DND-41 (cell line): Measurements from ENCODE around the gene RAB3C.
"Not testable (repeated sequence)": the region's sequence is repeated elsewhere in the genome, so short reads cannot be mapped to it uniquely, and the experiment has no call there.

ENCODE experiments used
- EZH2 ChIP-seq: IDR thresholded peaks from 3 replicates; pipeline ENCODE4 v1.6.1; 2012; ENCODE audit warnings: borderline replicate concordance, low read depth, mild to moderate bottlenecking, moderate library complexity, low read length, inconsistent platforms; ENCODE audit not compliant: severe bottlenecking
- TF ChIP-seq, protein P1 (sequence below): IDR thresholded peaks from 2 replicates; pipeline ENCODE4 v1.5.1; 2012; ENCODE audit warnings: borderline replicate concordance, low read length, moderate library complexity, mild to moderate bottlenecking; ENCODE audit not compliant: poor library complexity, severe bottlenecking; ENCODE audit errors: extremely low read depth

DNA sequence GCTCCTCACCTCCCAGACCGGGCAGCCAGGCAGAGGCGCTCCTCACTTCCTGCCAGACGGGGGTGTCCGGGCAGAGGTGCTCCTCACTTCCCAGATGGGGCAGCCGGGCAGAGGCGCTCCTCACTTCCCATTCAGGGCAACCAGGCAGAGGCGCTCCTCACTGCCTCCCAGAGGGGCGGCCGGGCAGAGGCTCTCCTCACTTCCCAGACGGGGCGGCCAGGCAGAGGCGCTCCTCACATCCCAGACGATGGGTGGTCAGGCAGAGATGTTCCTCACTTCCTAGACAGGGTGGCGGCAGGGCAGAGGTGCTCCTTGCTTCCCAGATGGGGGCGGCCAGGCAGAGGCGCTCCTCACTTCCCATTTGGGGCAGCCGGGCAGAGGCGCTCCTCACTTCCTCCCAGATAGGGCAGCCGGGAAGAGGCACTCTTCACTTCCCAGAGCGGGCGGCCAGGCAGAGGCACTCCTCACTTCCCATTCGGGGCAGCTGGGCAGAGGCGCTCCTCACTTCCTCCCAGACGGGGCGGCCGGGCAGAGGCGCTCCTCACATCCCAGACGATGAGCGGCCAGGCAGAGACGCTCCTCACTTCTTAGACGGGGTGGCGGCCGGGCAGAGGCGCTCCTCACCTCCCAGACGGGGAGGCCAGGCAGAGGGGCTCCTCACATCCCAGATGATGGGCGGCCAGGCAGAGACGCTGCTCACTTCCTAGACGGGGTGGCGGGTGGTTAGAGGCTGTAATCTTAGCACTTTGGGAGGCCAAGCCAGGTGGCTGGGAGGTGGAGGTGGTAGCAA, 18.6 kb upstream of the RAB3C start:
- TF ChIP-seq, protein P1, sequence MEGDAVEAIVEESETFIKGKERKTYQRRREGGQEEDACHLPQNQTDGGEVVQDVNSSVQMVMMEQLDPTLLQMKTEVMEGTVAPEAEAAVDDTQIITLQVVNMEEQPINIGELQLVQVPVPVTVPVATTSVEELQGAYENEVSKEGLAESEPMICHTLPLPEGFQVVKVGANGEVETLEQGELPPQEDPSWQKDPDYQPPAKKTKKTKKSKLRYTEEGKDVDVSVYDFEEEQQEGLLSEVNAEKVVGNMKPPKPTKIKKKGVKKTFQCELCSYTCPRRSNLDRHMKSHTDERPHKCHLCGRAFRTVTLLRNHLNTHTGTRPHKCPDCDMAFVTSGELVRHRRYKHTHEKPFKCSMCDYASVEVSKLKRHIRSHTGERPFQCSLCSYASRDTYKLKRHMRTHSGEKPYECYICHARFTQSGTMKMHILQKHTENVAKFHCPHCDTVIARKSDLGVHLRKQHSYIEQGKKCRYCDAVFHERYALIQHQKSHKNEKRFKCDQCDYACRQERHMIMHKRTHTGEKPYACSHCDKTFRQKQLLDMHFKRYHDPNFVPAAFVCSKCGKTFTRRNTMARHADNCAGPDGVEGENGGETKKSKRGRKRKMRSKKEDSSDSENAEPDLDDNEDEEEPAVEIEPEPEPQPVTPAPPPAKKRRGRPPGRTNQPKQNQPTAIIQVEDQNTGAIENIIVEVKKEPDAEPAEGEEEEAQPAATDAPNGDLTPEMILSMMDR = not testable (repeated sequence)
- not testable (repeated sequence) for TF ChIP-seq EZH2
